ENCODE results near the gene ARHGAP42. TPM values are rescaled to one million over a fixed set of nuclear protein-coding genes. Genes with fewer than 3 reads are reported as not detected.

Gene ARHGAP42
- total RNA-seq, 1 experiment from 2014 or later, result 8.0 TPM

- DNase-seq (ENCODE audit: low spot score), result no peak
- no peak overlapping the region for H3K27ac ChIP-seq (ENCODE audit: low read depth, low read length, poor library complexity, severe bottlenecking)
- H3K4me1 ChIP-seq (ENCODE audit: insufficient read depth, low read length, poor library complexity, severe bottlenecking), result peaks cover 17% of the 10 kb centered on the region
- intact Hi-C loops (cut with micrococcal nuclease; ENCODE audit: unreplicated experiment), result no loop called here
- no peaks in the 10 kb centered on the region for H3K36me3 ChIP-seq (ENCODE audit: insufficient read depth, low read length, poor library complexity, severe bottlenecking)
- POLR2A ChIA-PET (ENCODE audit: low non-redundant PET), result no interaction called here
- CTCF ChIA-PET, result no interaction called here
- no peak overlapping the region for H3K4me3 ChIP-seq (ENCODE audit: low read depth, low read length, poor library complexity, severe bottlenecking)
- no peaks in the 10 kb centered on the region for H3K9me3 ChIP-seq (ENCODE audit: low read depth, low read length, poor library complexity, severe bottlenecking)
- TF ChIP-seq EZH2 (IDR thresholded peaks at IDR 0.05; ENCODE audit: borderline replicate concordance, low read depth, low read length, poor library complexity, severe bottlenecking), result no peak
- TF ChIP-seq, protein P1, sequence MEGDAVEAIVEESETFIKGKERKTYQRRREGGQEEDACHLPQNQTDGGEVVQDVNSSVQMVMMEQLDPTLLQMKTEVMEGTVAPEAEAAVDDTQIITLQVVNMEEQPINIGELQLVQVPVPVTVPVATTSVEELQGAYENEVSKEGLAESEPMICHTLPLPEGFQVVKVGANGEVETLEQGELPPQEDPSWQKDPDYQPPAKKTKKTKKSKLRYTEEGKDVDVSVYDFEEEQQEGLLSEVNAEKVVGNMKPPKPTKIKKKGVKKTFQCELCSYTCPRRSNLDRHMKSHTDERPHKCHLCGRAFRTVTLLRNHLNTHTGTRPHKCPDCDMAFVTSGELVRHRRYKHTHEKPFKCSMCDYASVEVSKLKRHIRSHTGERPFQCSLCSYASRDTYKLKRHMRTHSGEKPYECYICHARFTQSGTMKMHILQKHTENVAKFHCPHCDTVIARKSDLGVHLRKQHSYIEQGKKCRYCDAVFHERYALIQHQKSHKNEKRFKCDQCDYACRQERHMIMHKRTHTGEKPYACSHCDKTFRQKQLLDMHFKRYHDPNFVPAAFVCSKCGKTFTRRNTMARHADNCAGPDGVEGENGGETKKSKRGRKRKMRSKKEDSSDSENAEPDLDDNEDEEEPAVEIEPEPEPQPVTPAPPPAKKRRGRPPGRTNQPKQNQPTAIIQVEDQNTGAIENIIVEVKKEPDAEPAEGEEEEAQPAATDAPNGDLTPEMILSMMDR (conservative IDR thresholded peaks at IDR 0.05; ENCODE audit: low read depth, low read length), result no peak
- H3K27me3 ChIP-seq (replicated peaks; ENCODE audit: insufficient read depth, low read depth, low read length, poor library complexity), result no peaks in the 10 kb centered on the region
- no TSS peak for BruUV-seq (replicated peaks)
These were observed 164.6 kb downstream of the ARHGAP42 start for GRCh38 chr11:100851584-100852152.

GRCh38 chr11:100855466-100856067, 168.5 kb downstream of the ARHGAP42 start:
- POLR2A ChIA-PET (ENCODE audit: low non-redundant PET), result no interaction called here
- Histone ChIP-seq H3K4me3 (ENCODE audit: low read depth, low read length, poor library complexity, severe bottlenecking) (no peak overlapping the region), H3K4me1 (ENCODE audit: insufficient read depth, low read length, poor library complexity, severe bottlenecking) (peaks cover 10% of the 10 kb centered on the region), H3K27ac (ENCODE audit: low read depth, low read length, poor library complexity, severe bottlenecking) (no peak overlapping the region), H3K27me3 (replicated peaks; ENCODE audit: insufficient read depth, low read depth, low read length, poor library complexity) (no peaks in the 10 kb centered on the region), H3K9me3 (ENCODE audit: low read depth, low read length, poor library complexity, severe bottlenecking) (no peaks in the 10 kb centered on the region), H3K36me3 (ENCODE audit: insufficient read depth, low read length, poor library complexity, severe bottlenecking) (no peaks in the 10 kb centered on the region)
- intact Hi-C loops (cut with micrococcal nuclease; ENCODE audit: unreplicated experiment), result loop anchor here (1.0 to 5.0 kb wide), 3 partner anchors 72 to 279 kb away; no protein-coding TSS in a partner anchor
- TF ChIP-seq EZH2 (IDR thresholded peaks at IDR 0.05; ENCODE audit: borderline replicate concordance, low read depth, low read length, poor library complexity, severe bottlenecking), result no peak
- TF ChIP-seq, protein P1 (conservative IDR thresholded peaks at IDR 0.05; ENCODE audit: low read depth, low read length), result peak; percentile 69
- peak; percentile 85 for DNase-seq (ENCODE audit: low spot score)
- CTCF ChIA-PET, result interaction anchor here (1.5 kb wide), 1 partner anchor 279 kb away, joined by 5 read pairs; no protein-coding TSS in a partner anchor
- no TSS peak for BruUV-seq (replicated peaks)

DNA sequence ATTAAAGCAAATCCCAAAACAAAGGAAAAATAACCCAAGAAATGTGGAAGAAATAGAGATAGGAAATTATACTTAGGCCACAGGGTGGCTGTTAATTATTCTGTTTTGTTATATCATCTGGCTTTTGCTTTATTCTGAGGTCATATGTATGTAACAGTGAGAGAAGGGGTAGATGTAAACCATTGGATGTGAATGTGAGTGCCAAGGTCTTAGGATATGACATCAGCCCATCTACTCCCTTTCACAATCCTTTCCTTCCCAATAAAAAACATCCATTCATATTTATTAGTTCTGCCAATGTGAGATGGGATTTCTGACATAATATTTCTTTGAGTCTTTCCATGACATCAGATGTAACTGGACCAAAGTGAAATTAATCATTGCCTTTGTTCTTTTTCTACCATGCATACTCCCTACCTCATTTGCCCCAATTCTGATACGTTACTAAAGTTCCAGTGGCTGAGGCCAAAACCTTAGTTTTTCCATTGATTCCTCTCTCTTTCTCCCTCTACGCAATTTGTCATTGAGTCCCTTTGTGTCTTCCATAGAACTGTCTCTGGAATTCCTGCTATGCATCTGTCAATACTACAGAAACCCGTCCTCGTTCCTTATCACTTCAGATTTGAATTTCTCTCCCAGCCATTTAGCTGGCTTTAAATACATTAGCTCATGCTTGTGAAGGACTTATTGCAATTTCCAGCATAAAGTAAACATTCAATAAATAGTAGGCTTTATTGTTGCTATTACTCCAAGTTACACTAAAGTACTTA, 170.3 kb downstream of the ARHGAP42 start:
- Histone ChIP-seq H3K4me1 (ENCODE audit: insufficient read depth, low read length, poor library complexity, severe bottlenecking) (peaks cover 10% of the 10 kb centered on the region), H3K27ac (ENCODE audit: low read depth, low read length, poor library complexity, severe bottlenecking) (no peak overlapping the region), H3K9me3 (ENCODE audit: low read depth, low read length, poor library complexity, severe bottlenecking) (no peaks in the 10 kb centered on the region), H3K4me3 (ENCODE audit: low read depth, low read length, poor library complexity, severe bottlenecking) (no peak overlapping the region), H3K36me3 (ENCODE audit: insufficient read depth, low read length, poor library complexity, severe bottlenecking) (no peaks in the 10 kb centered on the region), H3K27me3 (replicated peaks; ENCODE audit: insufficient read depth, low read depth, low read length, poor library complexity) (no peaks in the 10 kb centered on the region)
- BruUV-seq (replicated peaks), result no TSS peak
- ChIA-PET POLR2A (ENCODE audit: low non-redundant PET) (interaction anchor here (0.7 kb wide), 1 partner anchor 94 kb away, joined by 3 read pairs; no protein-coding TSS in a partner anchor), CTCF (no interaction called here)
- intact Hi-C loops (cut with micrococcal nuclease; ENCODE audit: unreplicated experiment), result loop anchor here (5.0 kb wide), 1 partner anchor 70 kb away; no protein-coding TSS in a partner anchor
- DNase-seq (ENCODE audit: low spot score), result no peak
- TF ChIP-seq, protein P1 (conservative IDR thresholded peaks at IDR 0.05; ENCODE audit: low read depth, low read length), result no peak
- TF ChIP-seq EZH2 (IDR thresholded peaks at IDR 0.05; ENCODE audit: borderline replicate concordance, low read depth, low read length, poor library complexity, severe bottlenecking), result no peak

Data from A673 (cell line).